Suprapubic skin (tissue), 4 donors: ENCODE measurements around the gene WDR55.

Experiments
- EP300 ChIP-seq: sonication (generic); formaldehyde crosslinking; IDR thresholded peaks from one replicate; pipeline ENCODE4 v1.6.1; 2017; ENCODE audit warnings: antibody characterized with exemption
- POLR2AphosphoS5 ChIP-seq, 3 donors: sonication (generic); formaldehyde crosslinking; IDR thresholded peaks; one replicate each; pipeline ENCODE4 v1.6.1; 2017; ENCODE audit warnings: antibody characterized with exemption in 3 of 3
- TF ChIP-seq, protein P1 (sequence below), 2 donors: fragments of 200-600 bp in 1 of 2; fragments of 450-650 bp in 1 of 2; sonication (generic) in 1 of 2; IDR thresholded peaks; one replicate each; pipeline ENCODE4 v1.5.1; 2016 to 2019; ENCODE audit warnings: antibody characterized with exemption in 2 of 2, mild to moderate bottlenecking in 1 of 2, moderate library complexity in 1 of 2

- TF ChIP-seq, protein P1, sequence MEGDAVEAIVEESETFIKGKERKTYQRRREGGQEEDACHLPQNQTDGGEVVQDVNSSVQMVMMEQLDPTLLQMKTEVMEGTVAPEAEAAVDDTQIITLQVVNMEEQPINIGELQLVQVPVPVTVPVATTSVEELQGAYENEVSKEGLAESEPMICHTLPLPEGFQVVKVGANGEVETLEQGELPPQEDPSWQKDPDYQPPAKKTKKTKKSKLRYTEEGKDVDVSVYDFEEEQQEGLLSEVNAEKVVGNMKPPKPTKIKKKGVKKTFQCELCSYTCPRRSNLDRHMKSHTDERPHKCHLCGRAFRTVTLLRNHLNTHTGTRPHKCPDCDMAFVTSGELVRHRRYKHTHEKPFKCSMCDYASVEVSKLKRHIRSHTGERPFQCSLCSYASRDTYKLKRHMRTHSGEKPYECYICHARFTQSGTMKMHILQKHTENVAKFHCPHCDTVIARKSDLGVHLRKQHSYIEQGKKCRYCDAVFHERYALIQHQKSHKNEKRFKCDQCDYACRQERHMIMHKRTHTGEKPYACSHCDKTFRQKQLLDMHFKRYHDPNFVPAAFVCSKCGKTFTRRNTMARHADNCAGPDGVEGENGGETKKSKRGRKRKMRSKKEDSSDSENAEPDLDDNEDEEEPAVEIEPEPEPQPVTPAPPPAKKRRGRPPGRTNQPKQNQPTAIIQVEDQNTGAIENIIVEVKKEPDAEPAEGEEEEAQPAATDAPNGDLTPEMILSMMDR (IDR thresholded peaks at IDR 0.05), result no peak
- no peak for TF ChIP-seq POLR2AphosphoS5 (IDR thresholded peaks at IDR 0.05)
- TF ChIP-seq EP300, result no peak
Measured at GRCh38 chr5:140630292-140631035, 34.2 kb upstream of the WDR55 start.
